A673 (cell line): ENCODE results near the gene PAK1.

Source experiments
- CTCF ChIP-seq: fragments of 300-800, 200-600 bp; sonication (generic); conservative IDR thresholded peaks from 2 replicates; pipeline ENCODE4 v1.5.1; 2017; ENCODE audit warnings: low read depth, mild to moderate bottlenecking, antibody characterized with exemption, low read length, moderate library complexity, mixed read lengths
- EZH2 ChIP-seq: fragments of 200-600 bp; sonication (generic); IDR thresholded peaks from 2 replicates; pipeline ENCODE4 v1.6.1; 2017; ENCODE audit warnings: borderline replicate concordance, low read depth, mild to moderate bottlenecking, mixed read lengths, antibody characterized with exemption, low read length; ENCODE audit not compliant: poor library complexity, severe bottlenecking

- TF ChIP-seq CTCF (no peak), EZH2 (no peak)
Measured at GRCh38 chr11:77346906-77347603, 126.8 kb downstream of the PAK1 start.
